NK-92 treated with Interleukin-12 subunit alpha and Interleukin-12 subunit beta, amount 100 ng/mL, for 24 hours (cell line): Measurements from ENCODE around the gene FBXL16.
"Not testable (repeated sequence)": the region's sequence is repeated elsewhere in the genome, so short reads cannot be mapped to it uniquely, and the experiment has no call there.

Source experiments
- DNase-seq: peaks from one replicate; lab custom pipeline; 2025; lab: John Stamatoyannopoulos, UW

The FBXL16 gene

GRCh38 chr16:722835-723633, 17.4 kb upstream of the FBXL16 start:
- no peak for DNase-seq

DNA sequence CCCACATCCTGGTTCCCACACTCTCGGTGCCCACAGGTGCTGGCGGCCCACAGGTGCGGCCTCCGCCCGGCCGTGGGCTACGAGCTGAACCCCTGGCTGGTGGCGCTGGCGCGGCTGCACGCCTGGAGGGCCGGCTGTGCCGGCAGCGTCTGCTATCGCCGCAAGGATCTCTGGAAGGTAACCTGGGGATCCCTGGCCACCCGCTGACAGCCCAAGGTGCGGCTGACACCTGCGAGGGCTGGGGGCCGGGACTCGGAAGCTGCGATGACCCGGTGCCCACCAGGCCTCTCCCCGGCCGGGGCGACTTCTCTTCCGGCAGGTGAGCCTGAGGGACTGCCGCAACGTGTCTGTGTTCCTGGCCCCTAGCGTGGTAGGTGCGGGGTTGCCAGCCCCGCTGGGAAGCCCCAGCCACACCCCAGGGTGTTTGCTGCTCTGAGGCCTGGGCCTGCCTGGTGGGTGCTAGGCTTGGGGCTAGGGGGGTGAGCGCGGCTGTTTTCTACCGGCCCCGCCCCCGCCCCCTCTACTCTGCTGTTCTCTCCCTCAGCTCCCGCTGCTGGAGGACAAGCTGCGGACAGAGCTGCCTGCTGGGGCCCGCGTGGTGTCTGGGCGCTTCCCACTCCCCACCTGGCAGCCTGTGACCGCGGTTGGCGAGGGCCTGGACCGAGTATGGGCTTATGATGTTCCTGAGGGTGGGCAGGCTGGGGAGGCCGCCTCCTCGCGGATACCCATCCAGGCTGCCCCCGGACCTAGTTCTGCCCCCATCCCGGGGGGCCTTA, 16.4 kb upstream of the FBXL16 start:
- DNase-seq = no peak

- DNase-seq = peak; percentile 85
These were observed 15.6 kb upstream of the FBXL16 start, which contains the start of gene ANTKMT for GRCh38 chr16:720990-721764. Gene ANTKMT, plus strand, starts transcription at chr16:721146. Its CDS starts 129 bp downstream, at chr16:721275.

DNA sequence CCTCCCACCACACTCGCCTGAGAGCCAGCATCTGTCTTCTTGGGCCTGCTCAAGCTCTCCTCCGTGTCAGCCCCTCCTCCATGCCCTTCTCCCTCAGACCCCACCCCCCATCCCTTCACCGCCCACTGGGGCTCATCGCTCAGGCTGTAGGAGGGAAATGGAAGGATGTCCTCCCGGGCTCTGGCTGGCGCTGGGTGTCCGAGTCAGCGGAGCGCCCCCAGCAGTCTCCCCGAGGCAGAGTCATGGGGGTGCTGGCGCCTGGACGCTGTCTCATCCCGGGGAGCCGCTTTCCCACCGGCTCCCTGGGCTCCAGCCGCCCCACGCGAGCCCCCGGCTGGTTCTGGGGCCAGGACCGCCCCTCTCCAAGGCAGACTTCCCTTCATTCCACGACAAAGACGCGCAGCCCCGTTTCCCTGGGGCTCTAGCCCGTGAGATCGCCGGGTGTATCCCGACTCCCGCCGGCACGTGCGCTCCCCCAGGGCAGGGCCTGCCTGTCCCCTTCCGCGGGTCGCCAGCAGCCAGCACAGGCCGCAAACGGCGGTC, 14.9 kb upstream of the FBXL16 start:
- DNase-seq = peak; percentile 55

DNA sequence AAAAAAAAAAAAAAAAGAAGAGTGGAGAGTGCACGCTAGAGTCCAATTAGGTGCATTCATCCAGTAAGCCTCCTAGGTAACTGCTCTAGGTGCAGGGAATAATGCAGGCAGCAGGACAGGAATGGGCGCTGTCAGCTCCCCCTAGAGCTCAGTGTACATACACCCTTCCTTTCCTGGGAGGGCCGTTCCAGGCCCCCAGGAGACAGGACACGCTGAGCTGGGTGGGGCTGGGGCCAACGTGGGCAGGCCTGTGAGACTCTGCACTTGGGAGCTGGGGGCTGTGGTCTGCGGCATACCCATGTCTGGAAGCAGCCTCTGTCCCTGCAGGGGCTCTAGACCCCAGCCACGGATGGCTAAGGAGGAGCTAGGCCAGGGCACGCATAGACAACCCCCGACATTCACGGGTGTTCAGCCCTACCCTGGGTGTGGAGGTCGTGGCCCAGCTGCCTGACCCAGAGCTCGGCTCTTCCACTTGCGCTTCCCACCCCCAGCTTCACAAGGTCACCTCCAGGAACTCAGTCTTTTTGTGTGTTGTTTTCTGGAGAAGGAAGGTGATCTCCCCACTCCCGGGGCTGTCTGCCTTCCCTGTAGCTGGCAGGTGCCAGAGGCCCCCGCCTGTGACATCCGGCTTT, 14.3 kb upstream of the FBXL16 start:
- DNase-seq = no peak

- DNase-seq = no peak
These were observed 13.3 kb upstream of the FBXL16 start for GRCh38 chr16:718922-719321.

DNA sequence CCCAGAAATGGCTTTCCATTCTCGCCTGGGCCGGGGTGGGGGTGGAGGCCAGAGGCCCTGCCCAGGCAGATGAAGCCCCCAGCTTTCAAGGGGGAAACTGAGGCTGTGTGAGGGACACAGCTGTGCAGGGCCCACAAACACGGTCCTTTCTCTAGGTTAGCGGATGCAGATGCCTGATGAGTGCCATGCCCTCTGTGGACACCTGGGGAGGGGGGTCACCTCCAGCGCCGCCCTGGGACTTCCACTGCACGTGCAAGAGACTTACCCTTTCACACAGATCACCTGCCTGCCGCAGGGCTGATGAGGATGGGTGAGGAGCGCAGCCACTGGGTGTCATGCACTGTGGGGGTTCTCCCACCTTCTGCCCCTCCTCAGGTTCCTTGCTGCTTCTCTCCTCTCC, 12.8 kb upstream of the FBXL16 start:
- no peak for DNase-seq

DNA sequence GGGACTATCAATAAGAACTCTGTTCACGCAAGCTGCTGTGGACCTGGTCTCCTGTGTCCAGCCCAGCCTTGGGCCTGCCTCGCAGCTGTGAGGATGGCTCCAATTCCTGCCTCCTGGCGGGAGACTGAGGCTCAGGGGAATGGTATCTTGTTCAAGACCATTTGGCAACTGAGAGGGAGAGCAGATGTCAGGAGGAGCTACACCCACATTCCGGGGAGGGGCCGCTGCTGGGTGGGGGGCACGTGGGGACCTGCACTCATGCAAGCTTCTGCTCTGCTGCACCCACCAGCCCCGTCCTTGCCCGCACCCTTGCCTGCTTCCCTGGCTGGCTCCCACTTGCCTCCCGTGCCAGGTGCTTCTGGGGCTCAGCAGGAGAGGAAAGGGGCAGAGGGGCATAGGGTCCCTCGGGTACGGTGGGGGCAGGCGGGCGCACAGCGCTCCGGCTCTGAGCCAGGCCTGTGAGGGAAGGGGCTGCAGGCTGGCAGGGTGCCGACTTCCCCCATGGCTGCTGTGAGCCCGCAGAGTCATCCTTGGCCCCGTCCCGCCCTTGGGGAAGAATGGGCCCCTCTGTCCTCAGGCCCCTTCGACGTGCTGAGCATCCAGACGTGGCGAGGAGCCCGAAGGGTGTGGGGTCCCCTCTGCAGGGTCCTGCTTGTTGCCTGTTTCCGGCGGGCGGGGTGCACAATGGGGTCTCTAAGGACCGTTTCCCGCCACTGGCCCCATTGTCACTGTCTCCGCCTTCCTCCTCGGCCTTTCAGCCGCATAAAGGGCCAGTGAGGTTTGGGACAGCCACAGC, 12.0 kb upstream of the FBXL16 start:
- DNase-seq = no peak

- DNase-seq = no peak
These were observed 11.2 kb upstream of the FBXL16 start for GRCh38 chr16:716768-717325.

DNA sequence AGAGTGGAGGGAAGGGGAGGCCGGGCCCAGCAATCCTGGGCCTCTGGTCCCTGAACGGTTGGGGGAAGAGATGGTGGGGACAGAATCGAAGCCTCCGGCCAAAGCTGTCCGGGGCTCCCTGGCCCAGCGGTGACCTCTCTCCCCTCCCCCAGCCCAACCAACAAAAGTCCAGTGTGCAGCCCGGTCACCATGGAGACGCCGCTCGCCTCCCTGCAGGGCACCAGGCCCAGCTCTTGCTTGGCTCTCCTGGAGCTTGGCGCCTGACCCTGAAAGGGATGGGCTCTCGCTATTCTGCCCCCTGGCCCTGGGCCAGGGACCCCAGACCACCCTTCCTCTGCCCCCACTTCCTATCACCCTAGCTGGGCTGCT, 10.6 kb upstream of the FBXL16 start:
- DNase-seq = no peak

DNA sequence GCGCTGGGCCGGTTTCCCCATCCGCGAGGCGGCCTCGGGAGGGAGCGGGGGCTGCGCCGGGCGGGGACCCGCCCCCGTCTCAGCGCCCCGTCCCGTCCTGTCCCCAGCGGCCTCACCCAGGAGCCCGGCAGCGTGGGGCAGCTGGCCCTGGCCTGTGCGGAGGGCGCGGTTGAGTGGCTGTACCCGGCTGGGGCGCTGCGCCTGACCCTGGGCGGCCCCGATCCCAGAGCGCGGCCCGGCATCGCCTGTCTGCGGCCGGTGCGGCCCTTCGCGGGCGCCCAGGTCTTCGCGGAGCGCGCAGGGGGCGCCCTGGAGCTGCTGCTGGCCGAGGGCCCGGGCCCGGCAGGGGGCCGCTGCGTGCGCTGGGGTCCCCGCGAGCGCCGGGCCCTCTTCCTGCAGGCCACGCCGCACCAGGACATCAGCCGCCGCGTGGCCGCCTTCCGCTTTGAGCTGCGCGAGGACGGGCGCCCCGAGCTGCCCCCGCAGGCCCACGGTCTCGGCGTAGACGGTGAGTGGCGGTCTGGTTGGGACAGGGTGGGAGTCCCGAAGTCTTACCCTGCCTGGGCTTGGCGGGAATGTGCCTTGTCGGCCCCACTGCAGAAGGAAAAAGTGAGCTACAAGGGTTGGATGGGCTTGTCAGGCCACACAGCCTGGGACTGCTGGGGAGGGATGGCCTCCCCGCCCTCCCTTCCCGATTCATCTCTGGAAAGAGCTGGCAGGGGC, 10.0 kb upstream of the FBXL16 start:
- DNase-seq = no peak

- no peak for DNase-seq
These were observed 9.2 kb upstream of the FBXL16 start, which contains the start of gene METRN for GRCh38 chr16:714558-715476. Gene METRN, plus strand, starts transcription at chr16:715118. Its CDS starts 172 bp downstream, at chr16:715290.

DNA sequence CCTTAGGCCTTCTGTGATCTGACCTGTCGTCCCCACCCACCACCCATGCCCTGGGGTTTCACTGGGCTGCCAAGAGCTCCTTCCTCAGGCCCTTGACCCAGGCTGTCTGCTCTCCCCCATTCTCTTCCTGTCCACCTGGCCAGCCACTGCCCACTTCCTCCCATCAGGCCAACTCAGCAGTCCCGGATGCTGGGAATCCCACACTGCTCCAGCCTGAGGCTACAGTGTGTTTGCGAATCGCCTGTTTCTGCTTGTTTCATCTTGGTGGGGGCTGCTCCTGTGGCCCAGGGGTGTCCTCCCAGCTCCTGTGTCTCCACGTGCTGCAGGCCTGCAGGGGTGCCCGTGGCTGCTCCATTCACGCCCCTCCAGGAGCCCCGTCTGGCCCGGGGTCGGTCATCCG, 8.5 kb upstream of the FBXL16 start:
- DNase-seq = no peak

- not testable (repeated sequence) for DNase-seq
These were observed 7.2 kb upstream of the FBXL16 start for GRCh38 chr16:712740-713250.

DNA sequence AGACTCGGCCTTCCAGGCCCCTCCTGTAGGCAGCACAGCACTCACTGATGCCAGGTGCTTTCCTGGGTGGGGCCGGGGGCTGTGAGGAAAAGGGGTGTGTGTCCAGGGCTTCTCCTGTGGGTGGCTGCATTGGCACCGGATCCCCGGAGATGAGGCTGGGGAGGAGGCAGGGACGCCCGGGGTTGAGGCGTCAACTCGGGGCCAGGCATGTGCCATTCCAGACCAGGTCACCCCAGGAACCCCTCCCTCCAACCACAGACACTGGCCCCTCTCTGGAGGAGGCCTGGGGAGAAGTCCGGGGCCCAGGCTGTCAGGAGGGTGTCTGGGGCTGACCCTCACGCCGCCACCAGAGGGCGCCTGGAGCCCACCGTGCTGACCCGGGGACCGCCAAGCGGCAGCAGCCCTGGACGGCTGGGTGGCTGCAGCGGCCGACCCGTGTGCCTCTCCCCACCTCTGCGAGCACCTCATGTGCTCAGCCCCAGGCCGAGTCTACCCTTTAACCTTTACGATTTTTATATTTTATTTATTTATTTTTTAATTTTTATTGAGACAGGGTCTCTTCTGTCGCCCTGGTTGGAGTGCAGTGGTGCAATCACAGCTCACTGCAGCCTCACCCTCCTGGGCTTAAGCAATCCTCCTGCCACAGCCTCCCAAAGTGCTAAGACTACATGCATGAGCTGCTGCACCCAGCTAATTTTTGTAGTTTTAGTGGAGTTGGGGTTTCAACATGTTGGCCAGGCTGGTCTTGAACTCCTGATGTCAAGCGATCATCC, 6.1 kb upstream of the FBXL16 start:
- DNase-seq = peak; percentile 50

GRCh38 chr16:711084-711483, 5.5 kb upstream of the FBXL16 start:
- no peak for DNase-seq

DNA sequence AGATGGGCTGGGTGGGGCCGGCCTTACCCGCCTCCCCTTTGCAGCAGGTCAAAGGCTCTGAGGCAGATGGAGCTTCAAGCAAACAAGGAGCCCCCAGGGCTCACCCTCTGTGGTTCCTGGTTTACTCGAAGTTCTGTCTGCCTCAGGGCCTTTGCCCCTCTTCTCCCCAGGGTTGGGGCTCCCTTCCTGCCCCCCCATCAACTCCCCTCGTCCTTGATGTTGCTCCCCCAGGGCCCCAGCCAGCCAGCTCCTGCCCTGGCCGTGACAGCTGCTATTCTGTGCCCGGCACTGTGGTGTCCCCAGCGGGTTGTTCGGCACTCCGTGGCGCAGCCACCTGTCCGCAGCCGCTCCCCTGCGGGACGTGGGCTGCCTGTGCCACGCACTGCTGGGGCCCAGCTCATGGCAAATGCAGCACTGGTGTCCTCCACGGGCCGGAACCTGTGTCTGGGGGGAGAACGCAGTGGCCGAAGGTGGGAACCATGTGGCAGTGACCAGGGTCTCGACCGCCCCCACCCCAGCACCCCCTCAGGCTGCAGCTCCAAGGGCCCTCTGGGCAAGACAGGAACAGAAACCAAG, 5.0 kb upstream of the FBXL16 start:
- DNase-seq = no peak
